Large intestine (tissue), 3 donors: Measurements from ENCODE around the gene EYA2. TPM values are rescaled to one million over a fixed set of nuclear protein-coding genes. Genes with fewer than 3 reads are reported as not detected.
A peak's percentile ranks its signal among the peaks of the same experiment; 100 is the strongest.
"Not testable (repeated sequence)": the region's sequence is repeated elsewhere in the genome, so short reads cannot be mapped to it uniquely, and the experiment has no call there.

Source experiments
- DNase-seq, 2 donors: peaks; one replicate each; pipeline versions ENCODE4 v3.0.0 to v3.0.0-alpha.2; 2013
- H3K27ac ChIP-seq: one replicate; pipeline ENCODE4 v1.5.1; 2013; ENCODE audit warnings: low read length
- H3K27me3 ChIP-seq: 2 replicates; pipeline ENCODE4 v1.6.1; 2013; ENCODE audit warnings: low read length; ENCODE audit not compliant: control insufficient read depth, insufficient read depth
- H3K36me3 ChIP-seq: 2 replicates; pipeline ENCODE4 v1.6.1; 2013; ENCODE audit warnings: low read length; ENCODE audit not compliant: control insufficient read depth, insufficient read depth
- H3K4me1 ChIP-seq: one replicate; pipeline ENCODE4 v1.6.1; 2013; ENCODE audit warnings: low read length; ENCODE audit not compliant: control insufficient read depth, insufficient read depth
- H3K4me3 ChIP-seq: one replicate; pipeline ENCODE4 v1.5.1; 2013; ENCODE audit warnings: low read length
- H3K9me3 ChIP-seq: one replicate; pipeline ENCODE4 v1.6.1; 2013; ENCODE audit warnings: mild to moderate bottlenecking, low read depth, low read length, moderate library complexity; ENCODE audit not compliant: control insufficient read depth
- WGBS: methylation state at CpG from one replicate; pipeline ENCODE4 v1.1.5; 2013; ENCODE audit warnings: low lambda C conversion rate; ENCODE audit not compliant: insufficient coverage; 5-methylcytosine and 5-hydroxymethylcytosine counted together
- polyA plus RNA-seq: library from polyadenylated mRNA; unstranded; fragments of 120-200 nt; gene quantifications from one replicate; pipeline ENCODE4 v1.2.1, GENCODE V29; 2013

EYA2 gene
- polyA plus RNA-seq, 1 donor = 0.72 TPM

- Histone ChIP-seq H3K4me1 (no peaks in the 10 kb centered on the region), H3K9me3 (no peaks in the 10 kb centered on the region), H3K27me3 (no peaks in the 10 kb centered on the region), H3K4me3 (no peak overlapping the region), H3K36me3 (no peaks in the 10 kb centered on the region), H3K27ac (no peak overlapping the region)
- DNase-seq = no peak
- WGBS = 100% methylated on average over 1 of the region's 9 CpGs
Observed at GRCh38 chr20:47167846-47168245, 273.2 kb downstream of the EYA2 start.

GRCh38 chr20:47172579-47172978 is 277.9 kb downstream of the EYA2 start:
- H3K36me3 ChIP-seq = no peaks in the 10 kb centered on the region
- H3K4me1 ChIP-seq = no peaks in the 10 kb centered on the region
- WGBS = no CpG with 5 or more reads among the region's 16 CpGs
- no peaks in the 10 kb centered on the region for H3K27me3 ChIP-seq
- no peaks in the 10 kb centered on the region for H3K9me3 ChIP-seq
- H3K4me3 ChIP-seq = no peak overlapping the region
- no peak overlapping the region for H3K27ac ChIP-seq
- no peak for DNase-seq

GRCh38 chr20:47173596-47174216 is 279.1 kb downstream of the EYA2 start:
- Histone ChIP-seq H3K27ac (no peak overlapping the region), H3K36me3 (no peaks in the 10 kb centered on the region), H3K9me3 (no peaks in the 10 kb centered on the region), H3K27me3 (no peaks in the 10 kb centered on the region), H3K4me3 (no peak overlapping the region), H3K4me1 (no peaks in the 10 kb centered on the region)
- no CpG with 5 or more reads among the region's 6 CpGs for WGBS
- DNase-seq = no peak

- WGBS = 76% methylated on average over 5 of the region's 21 CpGs
Observed at GRCh38 chr20:47174456-47175243, 280.0 kb downstream of the EYA2 start.

GRCh38 chr20:47175493-47175892 is 280.9 kb downstream of the EYA2 start:
- Histone ChIP-seq H3K27me3 (no peaks in the 10 kb centered on the region), H3K4me3 (no peak overlapping the region), H3K4me1 (no peaks in the 10 kb centered on the region), H3K36me3 (no peaks in the 10 kb centered on the region), H3K9me3 (no peaks in the 10 kb centered on the region), H3K27ac (no peak overlapping the region)
- WGBS = no CpG with 5 or more reads among the region's 6 CpGs
- no peak for DNase-seq

More at GRCh38 chr20:47174456-47175243, 280.0 kb downstream of the EYA2 start:
- Histone ChIP-seq H3K36me3 (no peaks in the 10 kb centered on the region), H3K27ac (no peak overlapping the region), H3K4me3 (no peak overlapping the region), H3K9me3 (no peaks in the 10 kb centered on the region), H3K27me3 (no peaks in the 10 kb centered on the region), H3K4me1 (no peaks in the 10 kb centered on the region)
- DNase-seq = no peak

GRCh38 chr20:47176217-47176616 is 281.6 kb downstream of the EYA2 start:
- H3K27me3 ChIP-seq, H3K36me3 ChIP-seq, H3K27ac ChIP-seq, DNase-seq, H3K4me3 ChIP-seq, H3K4me1 ChIP-seq, H3K9me3 ChIP-seq: not testable (repeated sequence)
- WGBS = no CpG with 5 or more reads among the region's 5 CpGs

GRCh38 chr20:47178277-47178676 is 283.6 kb downstream of the EYA2 start:
- no peaks in the 10 kb centered on the region for H3K4me1 ChIP-seq
- WGBS = 100% methylated on average over 1 of the region's 3 CpGs
- H3K4me3 ChIP-seq = no peak overlapping the region
- no peaks in the 10 kb centered on the region for H3K36me3 ChIP-seq
- no peak overlapping the region for H3K27ac ChIP-seq
- H3K9me3 ChIP-seq = no peaks in the 10 kb centered on the region
- no peak for DNase-seq
- no peaks in the 10 kb centered on the region for H3K27me3 ChIP-seq

- H3K4me3 ChIP-seq = no peak overlapping the region
- H3K4me1 ChIP-seq = no peaks in the 10 kb centered on the region
- no peaks in the 10 kb centered on the region for H3K27me3 ChIP-seq
- no CpG with 5 or more reads among the region's 1 CpG for WGBS
- no peak for DNase-seq
- H3K9me3 ChIP-seq = no peaks in the 10 kb centered on the region
- no peak overlapping the region for H3K27ac ChIP-seq
- no peaks in the 10 kb centered on the region for H3K36me3 ChIP-seq
Observed at GRCh38 chr20:47178851-47179250, 284.2 kb downstream of the EYA2 start.

- no peak for DNase-seq
- Histone ChIP-seq H3K36me3 (no peaks in the 10 kb centered on the region), H3K4me1 (no peaks in the 10 kb centered on the region), H3K9me3 (no peaks in the 10 kb centered on the region), H3K27me3 (no peaks in the 10 kb centered on the region), H3K4me3 (no peak overlapping the region), H3K27ac (no peak overlapping the region)
Observed at GRCh38 chr20:47179267-47179666, 284.6 kb downstream of the EYA2 start.

GRCh38 chr20:47181056-47181862 is 286.6 kb downstream of the EYA2 start:
- Histone ChIP-seq H3K27me3 (no peaks in the 10 kb centered on the region), H3K4me1 (no peaks in the 10 kb centered on the region), H3K27ac (no peak overlapping the region), H3K9me3 (no peaks in the 10 kb centered on the region), H3K4me3 (no peak overlapping the region), H3K36me3 (no peaks in the 10 kb centered on the region)
- peak in 1 of 2 donors; percentile 32 for DNase-seq
- WGBS = 100% methylated on average over 1 of the region's 5 CpGs
